GM12892 (cell line): Measurements from ENCODE around the gene DEF6.

Experiments used
- POLR2A ChIP-seq: IDR thresholded peaks from 2 replicates; pipeline ENCODE4 v1.6.1; 2011; ENCODE audit warnings: low read depth, low read length, control low read depth
- POLR2AphosphoS5 ChIP-seq: IDR thresholded peaks from 2 replicates; pipeline ENCODE4 v1.6.1; 2011; ENCODE audit warnings: low read depth, low read length, control low read depth
- TAF1 ChIP-seq: IDR thresholded peaks from 2 replicates; pipeline ENCODE4 v1.6.1; 2011; ENCODE audit warnings: low read depth, mild to moderate bottlenecking, control low read depth, low read length, borderline replicate concordance

DNA sequence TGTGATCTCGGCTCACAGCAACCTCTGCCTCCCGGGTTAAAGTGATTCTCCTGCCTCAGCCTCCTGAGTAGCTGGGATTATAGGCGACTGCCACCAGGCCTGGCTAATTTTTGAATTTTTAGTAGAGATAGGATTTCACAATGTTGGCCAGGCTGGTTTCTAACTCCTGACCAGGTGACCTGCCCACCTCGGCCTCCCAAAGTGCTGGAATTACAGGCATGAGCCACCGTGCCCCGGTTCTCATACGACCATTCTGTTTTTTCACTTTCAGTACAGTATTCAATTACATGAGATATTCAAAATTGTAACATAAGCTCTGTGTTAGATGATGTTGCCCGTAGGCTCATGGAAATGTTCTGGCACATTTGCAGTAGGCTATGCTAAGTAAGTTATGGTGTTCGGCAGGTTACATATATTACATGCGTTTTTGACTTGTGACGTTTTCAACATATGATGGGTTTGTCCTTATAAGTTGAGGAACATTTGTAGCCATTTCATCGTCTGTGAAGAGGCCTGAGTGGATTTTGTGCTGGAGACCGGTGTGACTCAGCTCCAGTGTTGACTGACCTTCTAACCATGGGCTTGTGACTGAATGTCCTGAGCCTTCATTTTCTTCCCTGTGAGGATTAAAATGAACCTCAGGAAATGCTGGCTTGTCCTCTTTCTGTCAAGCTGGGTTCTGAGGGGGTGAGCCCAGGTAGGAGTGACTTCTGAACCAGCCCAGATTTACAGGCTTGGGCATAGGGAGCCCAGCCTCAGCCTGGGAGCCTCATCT is 56.9 kb downstream of the DEF6 start:
- TF ChIP-seq POLR2A (no peak), POLR2AphosphoS5 (no peak), TAF1 (no peak)
